ENCODE measurements around the gene CCDC39. TPM values are rescaled to one million over a fixed set of nuclear protein-coding genes. Genes with fewer than 3 reads are reported as not detected.

The CCDC39 gene
- total and polyA plus RNA-seq, 2 of the 13 experiments (the other 11 are each of a cell fraction or from before 2014, with no cell fraction given), result not detected

GRCh38 chr3:180601688-180602666 lies 77.3 kb downstream of the CCDC39 start, which contains the start of gene TTC14 (continued):
- TF ChIP-seq SNAPC4 (CRISPR knock-in tag; IDR thresholded peaks at IDR 0.05) (no peak), TAF1 (CRISPR knock-in tag; IDR thresholded peaks at IDR 0.05) (peak; percentile 82), ZNF589 (CRISPR knock-in tag; conservative IDR thresholded peaks at IDR 0.05) (0 out of 2 replicates have a peak, but pooled peaks have one; percentile 11), CAMTA2 (CRISPR knock-in tag; IDR thresholded peaks at IDR 0.05; ENCODE audit: borderline replicate concordance) (no peak), ZNF431 (CRISPR knock-in tag; IDR thresholded peaks at IDR 0.05; ENCODE audit: borderline replicate concordance, low read depth) (peak; percentile 53; the same call in 1 of the 2 replicates), ZNF672 (CRISPR knock-in tag; IDR thresholded peaks at IDR 0.05) (no peak), ATF2 (CRISPR knock-in tag; IDR thresholded peaks at IDR 0.05) (peak; percentile 78), ZSCAN30 (CRISPR knock-in tag; IDR thresholded peaks at IDR 0.05) (no peak), ZNF274 (CRISPR knock-in tag; IDR thresholded peaks at IDR 0.05) (peak; percentile 79; the same call in 1 of the 2 replicates), BCLAF1 (IDR thresholded peaks at IDR 0.05) (no peak), ZNF547 (CRISPR knock-in tag; IDR thresholded peaks at IDR 0.05) (no peak), ZFYVE20 (CRISPR knock-in tag; IDR thresholded peaks at IDR 0.05; ENCODE audit: borderline replicate concordance, low read depth) (no peak; the same call in 1 of the 2 replicates), ETS1 (CRISPR knock-in tag; IDR thresholded peaks at IDR 0.05) (no peak), SRF (IDR thresholded peaks at IDR 0.05; ENCODE audit: low read depth, low read length) (no peak), KLF15 (CRISPR knock-in tag; IDR thresholded peaks at IDR 0.05; ENCODE audit: borderline replicate concordance) (no peak), ZNF816 (CRISPR knock-in tag; IDR thresholded peaks at IDR 0.05; ENCODE audit: borderline replicate concordance) (no peak; the same call in 1 of the 2 replicates)

Measured in HepG2 (cell line).